Vagina (tissue), 2 donors: ENCODE data around the gene DCC. TPM values are rescaled to one million over a fixed set of nuclear protein-coding genes. Genes with fewer than 3 reads are reported as not detected.

ENCODE experiments used
- DNase-seq, 2 donors: peaks; one replicate each; pipeline ENCODE4 v3.0.0-alpha.2; 2017; ENCODE audit errors: extremely low spot score in 2 of 2
- H3K27ac ChIP-seq: fragments of 200-600 bp; sonication (generic); one replicate; pipeline ENCODE4 v1.5.1; 2019
- H3K27me3 ChIP-seq: fragments of 200-600 bp; sonication (generic); one replicate; pipeline ENCODE4 v1.5.1; 2019
- H3K36me3 ChIP-seq, 2 donors: fragments of 200-600 bp; sonication (generic); one replicate each; pipeline ENCODE4 v1.5.1; 2017 to 2019
- H3K4me1 ChIP-seq: fragments of 200-600 bp; sonication (generic); one replicate; pipeline ENCODE4 v1.5.1; 2019
- H3K4me3 ChIP-seq, 2 donors: fragments of 200-600 bp; sonication (generic); 1 replicate in 1 of 2; 2 replicates in 1 of 2; pipeline ENCODE4 v1.5.1; 2016 to 2019
- H3K9me3 ChIP-seq: fragments of 200-600 bp; sonication (generic); one replicate; pipeline ENCODE4 v1.5.1; 2019
- POLR2A ChIP-seq, 2 donors: fragments of 450-650 bp; IDR thresholded peaks; one replicate each; pipeline ENCODE4 v1.6.1; 2017; ENCODE audit warnings: antibody characterized with exemption in 2 of 2, mild to moderate bottlenecking in 2 of 2, moderate library complexity in 2 of 2
- POLR2AphosphoS5 ChIP-seq, 2 donors: sonication (generic); formaldehyde crosslinking; IDR thresholded peaks; one replicate each; pipeline ENCODE4 v1.9.0; 2017; ENCODE audit warnings: antibody characterized with exemption in 2 of 2, mild to moderate bottlenecking in 2 of 2, low read depth in 1 of 2; ENCODE audit not compliant: insufficient read depth in 1 of 2
- intact Hi-C: fragments of 100-400 bp; cut with DNase I; formaldehyde crosslinking; loops from one replicate; pipeline ENCODE4 v1.15.1; 2023
- total RNA-seq: library from RNA; depleted of rRNA; stranded (reverse); fragments of >200 nt; gene quantifications from one replicate; pipeline ENCODE4 v1.2.3, GENCODE V29; 2016
- TF ChIP-seq, protein P1 (sequence below), 3 experiments: fragments of 450-650 bp in 2 of 3; fragments of 200-600 bp in 1 of 3; sonication (generic) in 1 of 3; IDR thresholded peaks; one replicate each; pipeline ENCODE4 v1.5.1; 2017 to 2019; ENCODE audit warnings: antibody characterized with exemption in 3 of 3, mild to moderate bottlenecking in 2 of 3, moderate library complexity in 2 of 3

Gene DCC
- total RNA-seq, 1 donor from 2014 or later = not detected

DNA sequence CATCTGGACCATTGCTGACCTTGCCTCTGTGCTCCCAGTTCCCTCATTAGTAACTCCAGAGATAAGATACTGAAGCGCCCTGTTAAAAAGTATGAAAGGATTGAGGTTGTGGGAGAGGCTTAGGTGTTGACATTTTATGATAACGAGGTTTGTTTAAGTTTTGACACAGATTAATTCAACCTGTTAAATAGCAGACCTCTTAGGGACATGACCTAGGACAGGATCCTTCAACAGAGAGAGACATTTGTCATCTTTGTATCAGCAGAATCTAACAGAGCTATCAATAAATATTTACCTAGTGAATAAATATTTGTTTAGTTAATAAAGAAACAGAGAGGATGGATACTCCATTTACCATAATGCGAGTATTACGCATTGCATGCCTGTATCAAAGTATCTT, 99.5 kb downstream of the DCC start:
- H3K4me3 ChIP-seq = no peak overlapping the region
- no peaks in the 10 kb centered on the region for H3K9me3 ChIP-seq
- TF ChIP-seq, protein P1, sequence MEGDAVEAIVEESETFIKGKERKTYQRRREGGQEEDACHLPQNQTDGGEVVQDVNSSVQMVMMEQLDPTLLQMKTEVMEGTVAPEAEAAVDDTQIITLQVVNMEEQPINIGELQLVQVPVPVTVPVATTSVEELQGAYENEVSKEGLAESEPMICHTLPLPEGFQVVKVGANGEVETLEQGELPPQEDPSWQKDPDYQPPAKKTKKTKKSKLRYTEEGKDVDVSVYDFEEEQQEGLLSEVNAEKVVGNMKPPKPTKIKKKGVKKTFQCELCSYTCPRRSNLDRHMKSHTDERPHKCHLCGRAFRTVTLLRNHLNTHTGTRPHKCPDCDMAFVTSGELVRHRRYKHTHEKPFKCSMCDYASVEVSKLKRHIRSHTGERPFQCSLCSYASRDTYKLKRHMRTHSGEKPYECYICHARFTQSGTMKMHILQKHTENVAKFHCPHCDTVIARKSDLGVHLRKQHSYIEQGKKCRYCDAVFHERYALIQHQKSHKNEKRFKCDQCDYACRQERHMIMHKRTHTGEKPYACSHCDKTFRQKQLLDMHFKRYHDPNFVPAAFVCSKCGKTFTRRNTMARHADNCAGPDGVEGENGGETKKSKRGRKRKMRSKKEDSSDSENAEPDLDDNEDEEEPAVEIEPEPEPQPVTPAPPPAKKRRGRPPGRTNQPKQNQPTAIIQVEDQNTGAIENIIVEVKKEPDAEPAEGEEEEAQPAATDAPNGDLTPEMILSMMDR (IDR thresholded peaks at IDR 0.05) = no peak
- TF ChIP-seq POLR2A (IDR thresholded peaks at IDR 0.05) = no peak
- no peak for TF ChIP-seq POLR2AphosphoS5 (IDR thresholded peaks at IDR 0.05; ENCODE audit: insufficient read depth in 1 of 2, low read depth in 1 of 2)
- H3K27me3 ChIP-seq = no peaks in the 10 kb centered on the region
- no peak overlapping the region for H3K27ac ChIP-seq
- no peaks in the 10 kb centered on the region for H3K36me3 ChIP-seq
- DNase-seq = no peak
- intact Hi-C loops = no loop called here
- no peaks in the 10 kb centered on the region for H3K4me1 ChIP-seq

DNA sequence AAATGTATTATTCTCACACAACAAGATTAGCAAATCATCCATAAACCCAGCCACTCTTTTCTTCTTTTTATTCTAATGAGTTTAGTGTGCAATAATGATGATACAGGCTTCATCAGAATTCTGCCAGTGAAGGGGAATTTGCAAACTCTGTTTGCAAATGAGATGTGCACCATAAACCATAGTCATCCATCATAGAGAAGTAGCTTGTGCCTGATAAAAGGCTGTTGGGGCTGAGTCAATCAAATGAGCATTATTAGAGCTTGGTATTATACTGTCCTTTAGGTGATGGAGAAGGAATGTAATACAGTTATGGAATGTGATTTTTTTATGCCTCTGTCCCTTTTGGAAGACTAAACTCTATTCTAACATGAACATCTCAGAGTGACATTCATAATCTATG, 101.8 kb downstream of the DCC start:
- Histone ChIP-seq H3K4me1 (no peaks in the 10 kb centered on the region), H3K27me3 (no peaks in the 10 kb centered on the region), H3K9me3 (no peaks in the 10 kb centered on the region), H3K36me3 (no peaks in the 10 kb centered on the region), H3K27ac (no peak overlapping the region), H3K4me3 (no peak overlapping the region)
- intact Hi-C loops = no loop called here
- TF ChIP-seq POLR2A (IDR thresholded peaks at IDR 0.05) (no peak), POLR2AphosphoS5 (IDR thresholded peaks at IDR 0.05; ENCODE audit: insufficient read depth in 1 of 2, low read depth in 1 of 2) (no peak)
- TF ChIP-seq, protein P1 (IDR thresholded peaks at IDR 0.05) = no peak
- DNase-seq = no peak

DNA sequence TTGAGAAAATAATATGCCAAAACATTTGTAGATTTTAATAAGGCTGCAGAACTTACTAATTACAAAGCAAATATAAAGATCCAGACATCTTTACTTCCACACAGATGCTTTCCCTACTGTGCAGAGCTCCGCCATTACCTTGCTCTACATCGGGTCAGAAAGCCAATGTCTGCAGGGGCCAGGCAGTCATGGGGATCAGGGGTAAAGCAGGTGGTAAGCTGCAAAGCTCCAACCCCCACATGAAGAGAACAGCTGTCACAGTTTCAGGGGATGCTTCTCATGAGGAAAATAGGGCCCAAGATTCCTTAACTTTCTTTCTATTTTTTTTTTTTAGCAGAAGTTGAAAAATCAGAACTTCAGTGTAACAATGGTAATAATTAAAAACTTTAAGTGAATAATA, 102.7 kb downstream of the DCC start:
- no peaks in the 10 kb centered on the region for H3K9me3 ChIP-seq
- no peaks in the 10 kb centered on the region for H3K27me3 ChIP-seq
- H3K4me1 ChIP-seq = no peaks in the 10 kb centered on the region
- DNase-seq = no peak
- H3K27ac ChIP-seq = no peak overlapping the region
- intact Hi-C loops = no loop called here
- TF ChIP-seq POLR2AphosphoS5 (IDR thresholded peaks at IDR 0.05; ENCODE audit: insufficient read depth in 1 of 2, low read depth in 1 of 2) (no peak), POLR2A (IDR thresholded peaks at IDR 0.05) (no peak)
- TF ChIP-seq, protein P1 (IDR thresholded peaks at IDR 0.05) = no peak
- no peaks in the 10 kb centered on the region for H3K36me3 ChIP-seq
- H3K4me3 ChIP-seq = no peak overlapping the region

DNA sequence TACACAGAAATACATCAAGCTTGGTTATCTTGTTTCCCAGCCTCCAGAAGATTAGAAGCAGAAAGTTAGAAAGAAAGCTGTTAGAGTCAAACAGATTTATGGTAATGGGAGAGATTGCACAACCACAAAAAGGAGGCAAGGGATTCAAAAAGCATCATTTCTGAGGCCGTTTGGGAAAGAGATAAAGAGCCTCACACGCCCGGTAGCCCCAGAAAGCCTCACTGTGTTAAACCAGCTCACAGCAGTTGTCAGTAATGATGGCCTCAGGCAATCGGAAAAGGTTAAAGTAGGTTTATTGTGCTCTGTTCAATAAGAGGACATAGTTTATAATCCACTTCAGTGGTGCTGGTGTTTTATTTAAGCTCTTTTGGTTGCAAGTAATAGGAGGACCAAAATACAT, 111.3 kb downstream of the DCC start:
- Histone ChIP-seq H3K27me3 (no peaks in the 10 kb centered on the region), H3K4me1 (no peaks in the 10 kb centered on the region), H3K9me3 (no peaks in the 10 kb centered on the region), H3K4me3 (no peak overlapping the region), H3K36me3 (no peaks in the 10 kb centered on the region), H3K27ac (no peak overlapping the region)
- DNase-seq = no peak
- no peak for TF ChIP-seq POLR2AphosphoS5 (IDR thresholded peaks at IDR 0.05; ENCODE audit: insufficient read depth in 1 of 2, low read depth in 1 of 2)
- TF ChIP-seq POLR2A (IDR thresholded peaks at IDR 0.05) = no peak
- TF ChIP-seq, protein P1 (IDR thresholded peaks at IDR 0.05) = no peak
- intact Hi-C loops = no loop called here

DNA sequence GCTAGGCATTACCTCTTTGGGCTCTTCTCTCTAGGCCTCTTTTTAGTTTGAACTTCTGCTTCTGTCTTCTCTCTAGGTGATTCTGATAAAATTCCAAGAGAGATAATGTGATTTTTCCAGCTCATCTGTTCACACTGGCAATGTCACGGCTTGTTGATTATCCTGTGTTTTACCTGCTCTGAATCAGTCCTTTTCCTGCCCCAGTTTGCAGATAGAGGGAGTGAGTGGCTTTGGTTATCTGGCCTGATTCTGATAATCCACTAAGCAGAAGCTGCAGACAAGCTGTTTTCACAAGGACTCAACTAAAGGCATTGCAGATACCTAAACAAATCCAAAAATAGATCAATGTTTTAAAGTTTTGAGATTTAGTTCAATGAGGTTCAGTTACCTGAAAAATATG, 111.9 kb downstream of the DCC start:
- Histone ChIP-seq H3K4me1 (no peaks in the 10 kb centered on the region), H3K27ac (no peak overlapping the region), H3K4me3 (no peak overlapping the region), H3K36me3 (no peaks in the 10 kb centered on the region), H3K9me3 (no peaks in the 10 kb centered on the region), H3K27me3 (no peaks in the 10 kb centered on the region)
- intact Hi-C loops = no loop called here
- no peak for DNase-seq
- TF ChIP-seq POLR2A (IDR thresholded peaks at IDR 0.05) (no peak), POLR2AphosphoS5 (IDR thresholded peaks at IDR 0.05; ENCODE audit: insufficient read depth in 1 of 2, low read depth in 1 of 2) (no peak)
- TF ChIP-seq, protein P1 (IDR thresholded peaks at IDR 0.05) = no peak
